Measurements from ENCODE around the gene ERI3. TPM values are rescaled to one million over a fixed set of nuclear protein-coding genes. Genes with fewer than 3 reads are reported as not detected.

Gene ERI3
- total RNA-seq, 3 donors from 2014 or later = 35.8 to 49.2 (median 41.1) TPM

DNA sequence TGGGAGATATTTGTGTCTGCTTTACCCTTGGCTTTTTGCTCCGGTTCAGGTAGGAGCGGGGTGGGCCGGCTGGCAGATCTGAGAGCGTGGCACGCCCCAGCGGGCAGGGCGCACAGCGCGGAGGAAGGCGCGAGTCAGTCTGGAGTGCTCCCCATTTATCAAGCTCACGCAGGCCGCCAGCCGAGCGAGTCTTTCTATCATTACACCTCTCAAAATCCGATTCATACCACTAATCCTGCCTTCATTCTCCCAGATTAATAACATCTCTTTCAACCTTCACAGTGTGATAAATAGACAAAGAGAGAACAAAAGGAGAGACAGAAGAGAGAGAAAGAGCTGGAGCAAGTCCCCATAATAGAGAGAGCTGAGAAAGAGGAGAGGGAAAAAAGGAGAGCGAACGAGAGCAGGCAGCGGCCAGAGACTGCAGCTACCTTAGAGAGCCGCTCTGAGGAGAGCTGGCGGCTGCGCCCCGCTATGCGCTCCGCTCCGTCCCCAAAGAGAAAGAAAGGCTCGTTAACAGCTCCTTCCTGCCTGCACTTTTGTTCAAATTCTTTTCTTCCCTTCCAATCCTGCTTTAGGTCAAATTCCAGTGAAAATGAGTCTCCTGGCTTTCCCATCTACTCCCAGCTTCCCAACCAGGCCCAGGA, 93.8 kb downstream of the ERI3 start:
- Histone ChIP-seq H3K4me1 (no peaks in the 10 kb centered on the region), H3K4me3 (no peak overlapping the region), H3K27me3 (no peaks in the 10 kb centered on the region), H3K9me3 (no peaks in the 10 kb centered on the region), H3K36me3 (no peaks in the 10 kb centered on the region), H3K27ac (no peak overlapping the region)
- TF ChIP-seq POLR2A (IDR thresholded peaks at IDR 0.05) = no peak
- TF ChIP-seq, protein P1, sequence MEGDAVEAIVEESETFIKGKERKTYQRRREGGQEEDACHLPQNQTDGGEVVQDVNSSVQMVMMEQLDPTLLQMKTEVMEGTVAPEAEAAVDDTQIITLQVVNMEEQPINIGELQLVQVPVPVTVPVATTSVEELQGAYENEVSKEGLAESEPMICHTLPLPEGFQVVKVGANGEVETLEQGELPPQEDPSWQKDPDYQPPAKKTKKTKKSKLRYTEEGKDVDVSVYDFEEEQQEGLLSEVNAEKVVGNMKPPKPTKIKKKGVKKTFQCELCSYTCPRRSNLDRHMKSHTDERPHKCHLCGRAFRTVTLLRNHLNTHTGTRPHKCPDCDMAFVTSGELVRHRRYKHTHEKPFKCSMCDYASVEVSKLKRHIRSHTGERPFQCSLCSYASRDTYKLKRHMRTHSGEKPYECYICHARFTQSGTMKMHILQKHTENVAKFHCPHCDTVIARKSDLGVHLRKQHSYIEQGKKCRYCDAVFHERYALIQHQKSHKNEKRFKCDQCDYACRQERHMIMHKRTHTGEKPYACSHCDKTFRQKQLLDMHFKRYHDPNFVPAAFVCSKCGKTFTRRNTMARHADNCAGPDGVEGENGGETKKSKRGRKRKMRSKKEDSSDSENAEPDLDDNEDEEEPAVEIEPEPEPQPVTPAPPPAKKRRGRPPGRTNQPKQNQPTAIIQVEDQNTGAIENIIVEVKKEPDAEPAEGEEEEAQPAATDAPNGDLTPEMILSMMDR (IDR thresholded peaks at IDR 0.05) = no peak
- TF ChIP-seq POLR2AphosphoS5 (IDR thresholded peaks at IDR 0.05) = no peak
- intact Hi-C loops (cut with DNase I; ENCODE audit: low total_unique reads) = loop anchor here (2.0 kb wide), 1 partner anchor 62 kb away; no protein-coding TSS in a partner anchor
- DNase-seq (ENCODE audit: low spot score in 2 of 2) = no peak

DNA sequence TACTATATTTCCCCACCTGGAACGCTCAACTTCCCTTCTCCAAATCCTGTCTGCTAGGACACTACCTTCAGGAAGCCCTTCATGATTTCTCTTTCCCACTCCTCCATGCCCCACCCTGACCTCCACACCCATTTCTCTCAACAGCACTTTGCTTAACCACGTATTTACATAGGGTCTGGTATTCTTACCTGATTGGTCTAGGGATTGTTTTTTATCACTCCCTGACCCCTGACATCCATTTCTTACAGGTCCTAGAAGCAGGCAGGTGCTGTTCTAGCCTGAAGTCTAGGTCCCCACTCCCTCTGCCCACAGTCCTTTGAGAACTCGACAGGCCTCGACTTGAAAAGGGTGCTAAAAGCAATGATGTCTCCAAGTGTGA, 94.3 kb downstream of the ERI3 start:
- Histone ChIP-seq H3K9me3 (no peaks in the 10 kb centered on the region), H3K27me3 (no peaks in the 10 kb centered on the region), H3K4me1 (no peaks in the 10 kb centered on the region), H3K36me3 (no peaks in the 10 kb centered on the region), H3K27ac (no peak overlapping the region), H3K4me3 (no peak overlapping the region)
- TF ChIP-seq POLR2A (IDR thresholded peaks at IDR 0.05) (no peak), POLR2AphosphoS5 (IDR thresholded peaks at IDR 0.05) (no peak)
- TF ChIP-seq, protein P1 (IDR thresholded peaks at IDR 0.05) = no peak
- intact Hi-C loops (cut with DNase I; ENCODE audit: low total_unique reads) = loop anchor here (2.0 kb wide), 1 partner anchor 62 kb away; no protein-coding TSS in a partner anchor
- DNase-seq (ENCODE audit: low spot score in 2 of 2) = no peak

DNA sequence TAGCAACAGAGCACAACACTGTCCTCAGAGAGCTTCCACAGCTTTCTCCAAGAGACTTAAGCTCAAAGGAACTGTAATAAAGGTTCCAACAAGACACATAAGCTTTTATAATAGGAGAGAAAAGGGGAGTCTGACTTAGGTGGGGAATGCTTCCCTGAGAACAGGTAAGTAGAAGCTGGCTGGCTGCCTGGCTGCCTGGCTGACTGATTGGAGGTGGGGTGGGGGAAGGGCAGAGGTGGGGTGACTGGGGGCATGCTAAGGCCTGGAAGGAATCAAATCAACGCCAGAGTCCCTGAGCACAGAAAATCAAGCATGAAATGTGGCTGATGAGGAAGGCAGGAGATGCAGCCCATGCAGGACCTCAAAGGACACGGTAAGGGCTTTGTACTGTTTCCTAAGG, 96.0 kb downstream of the ERI3 start:
- Histone ChIP-seq H3K27ac (no peak overlapping the region), H3K4me3 (no peak overlapping the region), H3K4me1 (no peaks in the 10 kb centered on the region), H3K9me3 (no peaks in the 10 kb centered on the region), H3K27me3 (no peaks in the 10 kb centered on the region), H3K36me3 (no peaks in the 10 kb centered on the region)
- no peak for DNase-seq (ENCODE audit: low spot score in 2 of 2)
- intact Hi-C loops (cut with DNase I; ENCODE audit: low total_unique reads) = no loop called here
- TF ChIP-seq POLR2A (IDR thresholded peaks at IDR 0.05) (no peak), POLR2AphosphoS5 (IDR thresholded peaks at IDR 0.05) (no peak)
- TF ChIP-seq, protein P1 (IDR thresholded peaks at IDR 0.05) = no peak

DNA sequence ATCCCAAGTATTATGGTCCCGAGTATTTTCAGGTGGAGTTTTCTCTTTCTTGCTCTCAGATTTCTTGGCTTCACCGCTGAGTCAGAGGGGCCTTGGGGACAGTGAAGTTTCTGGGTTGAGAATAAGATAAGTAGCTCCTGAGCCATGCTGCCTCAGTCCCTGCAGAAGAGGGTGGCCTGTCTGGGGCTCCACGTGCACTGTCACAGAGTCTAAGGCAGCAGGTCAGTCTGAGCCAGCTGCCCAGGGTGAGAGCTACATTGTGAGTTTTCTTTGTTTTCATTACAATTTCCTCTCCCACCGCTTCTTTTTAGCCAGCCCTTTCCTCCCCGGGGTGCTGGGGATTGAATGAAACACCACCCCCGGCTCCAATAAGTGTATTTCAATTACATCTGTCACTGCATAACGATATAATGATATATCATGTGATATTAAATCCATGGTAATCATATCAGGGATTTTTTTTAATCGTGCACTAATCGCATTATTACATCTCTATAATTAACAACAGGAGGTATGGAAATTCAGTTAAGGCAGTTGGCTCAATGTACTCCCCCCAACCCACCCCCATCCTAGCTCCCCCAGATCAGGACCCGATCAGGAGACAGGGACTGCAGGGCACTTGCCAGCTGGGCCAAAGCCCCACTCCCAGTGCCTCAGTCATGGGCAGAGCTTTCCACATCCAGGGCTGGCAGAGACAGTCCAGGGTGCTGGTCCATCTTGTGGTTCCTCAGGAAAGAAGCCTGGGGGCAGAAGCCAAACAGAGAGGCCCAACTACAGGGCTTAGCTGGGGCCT, 98.1 kb downstream of the ERI3 start:
- H3K36me3 ChIP-seq = no peaks in the 10 kb centered on the region
- no peak for DNase-seq (ENCODE audit: low spot score in 2 of 2)
- no peak overlapping the region for H3K4me3 ChIP-seq
- TF ChIP-seq, protein P1 (IDR thresholded peaks at IDR 0.05) = no peak
- no peak for TF ChIP-seq POLR2AphosphoS5 (IDR thresholded peaks at IDR 0.05)
- no peak for TF ChIP-seq POLR2A (IDR thresholded peaks at IDR 0.05)
- H3K9me3 ChIP-seq = no peaks in the 10 kb centered on the region
- H3K27me3 ChIP-seq = no peaks in the 10 kb centered on the region
- no peaks in the 10 kb centered on the region for H3K4me1 ChIP-seq
- H3K27ac ChIP-seq = no peak overlapping the region
- intact Hi-C loops (cut with DNase I; ENCODE audit: low total_unique reads) = no loop called here

DNA sequence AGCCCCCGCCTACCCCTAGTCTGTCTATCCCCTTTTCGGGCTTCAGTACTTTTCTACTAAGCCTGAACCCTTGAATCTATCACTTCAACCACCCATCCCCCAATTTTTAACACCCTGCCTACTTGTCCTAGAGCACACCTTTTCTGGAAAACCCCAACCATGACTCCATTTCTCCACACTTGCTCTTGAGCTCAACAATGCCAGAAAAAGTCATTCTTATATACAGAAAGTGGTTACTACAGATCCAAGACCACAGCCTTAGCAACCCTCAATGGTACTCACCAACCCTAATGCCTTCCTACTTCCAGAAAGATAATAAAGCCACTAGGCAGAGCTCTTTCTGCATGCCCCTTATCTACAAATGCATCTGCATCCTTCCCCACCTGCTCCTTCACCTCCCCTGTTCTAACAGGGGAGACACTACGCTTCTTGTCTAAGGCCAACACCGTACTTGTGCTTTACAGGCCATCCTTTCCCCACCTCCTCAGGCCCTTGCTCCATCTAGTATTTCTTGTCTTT, 100.6 kb downstream of the ERI3 start:
- Histone ChIP-seq H3K27me3 (no peaks in the 10 kb centered on the region), H3K36me3 (no peaks in the 10 kb centered on the region)
- TF ChIP-seq POLR2AphosphoS5 (IDR thresholded peaks at IDR 0.05) (no peak), POLR2A (IDR thresholded peaks at IDR 0.05) (no peak)
- TF ChIP-seq, protein P1 (IDR thresholded peaks at IDR 0.05) = no peak

More for the DNA sequence above, 100.6 kb downstream of the ERI3 start:
- intact Hi-C loops (cut with DNase I; ENCODE audit: low total_unique reads) = no loop called here
- Histone ChIP-seq H3K9me3 (no peaks in the 10 kb centered on the region), H3K4me3 (no peak overlapping the region), H3K4me1 (no peaks in the 10 kb centered on the region), H3K27ac (no peak overlapping the region)
- no peak for DNase-seq (ENCODE audit: low spot score in 2 of 2)
